IMR-90 (cell line): ENCODE data around the gene PPP1R13B. TPM values are rescaled to one million over a fixed set of nuclear protein-coding genes. Genes with fewer than 3 reads are reported as not detected.

Experiments
- ATAC-seq: fragments of 200-7000 bp; cut with Tn5 transposase; 2 replicates; pipeline ENCODE4 v1.9.1; 2020; ENCODE audit warnings: low read depth, mild to moderate bottlenecking, moderate library complexity
- BruUV-seq: library from RNA; stranded (reverse); fragments of 400-500 nt; replicated peaks from 2 replicates; lab custom pipeline; 2021; lab: Mats Ljungman, UMichigan
- CTCF ChIA-PET: fragments of 300-600 bp; formaldehyde crosslinking; extraction: SDS; loops from one replicate; lab custom pipeline; 2021; ENCODE audit warnings: antibody characterized with exemption; lab: Yijun Ruan, JAX
- POLR2A ChIA-PET: fragments of 300-600 bp; sonication (Branson Sonifier 250); formaldehyde crosslinking; loops from one replicate; lab custom pipeline; 2022; ENCODE audit warnings: antibody characterized with exemption; ENCODE audit not compliant: unreplicated experiment; lab: Charles Lee
- DNase-seq: peaks from one replicate; pipeline ENCODE4 v3.0.0; 2013
- H2AFZ ChIP-seq: replicated peaks from 2 replicates; pipeline ENCODE3; 2013; ENCODE audit warnings: low read length, mild to moderate bottlenecking; ENCODE audit not compliant: poor library complexity
- H2AK5ac ChIP-seq: 2 replicates; pipeline ENCODE4 v1.6.1; 2013; ENCODE audit warnings: low read depth, low read length, inconsistent platforms
- H2AK9ac ChIP-seq: replicated peaks from 2 replicates; pipeline ENCODE3; 2013; ENCODE audit warnings: mild to moderate bottlenecking, low read depth, low read length, moderate library complexity; ENCODE audit not compliant: poor library complexity
- H2BK120ac ChIP-seq: 2 replicates; pipeline ENCODE4 v1.6.1; 2013; ENCODE audit warnings: low read depth, low read length, inconsistent platforms
- H2BK15ac ChIP-seq: 3 replicates; pipeline ENCODE4 v1.6.1; 2013; ENCODE audit warnings: low read depth, low read length, inconsistent platforms
- H2BK20ac ChIP-seq: 2 replicates; pipeline ENCODE4 v1.6.1; 2013; ENCODE audit warnings: low read depth, mild to moderate bottlenecking, inconsistent platforms, low read length, moderate library complexity
- H2BK5ac ChIP-seq: 2 replicates; pipeline ENCODE4 v1.6.1; 2013; ENCODE audit warnings: mild to moderate bottlenecking, low read depth, low read length, inconsistent platforms; ENCODE audit not compliant: poor library complexity, severe bottlenecking
- H3K14ac ChIP-seq: replicated peaks from 2 replicates; pipeline ENCODE4 v1.6.1; 2013; ENCODE audit warnings: low read depth, low read length, inconsistent platforms
- H3K18ac ChIP-seq: 2 replicates; pipeline ENCODE4 v1.6.1; 2013; ENCODE audit warnings: low read depth, low read length, control low read depth
- H3K23ac ChIP-seq: 2 replicates; pipeline ENCODE4 v1.6.1; 2013; ENCODE audit warnings: low read depth, low read length, inconsistent platforms
- H3K27ac ChIP-seq: 2 replicates; pipeline ENCODE4 v1.5.1; 2013; ENCODE audit warnings: mild to moderate bottlenecking, control low read depth, low read length; ENCODE audit not compliant: insufficient read depth
- H3K27me3 ChIP-seq: 2 replicates; pipeline ENCODE4 v1.6.1; 2013; ENCODE audit warnings: low read length; ENCODE audit not compliant: control insufficient read depth, insufficient read depth
- H3K36me3 ChIP-seq: 2 replicates; pipeline ENCODE4 v1.6.1; 2013; ENCODE audit warnings: low read length, mixed read lengths; ENCODE audit not compliant: control insufficient read depth, insufficient read depth
- H3K4ac ChIP-seq: 2 replicates; pipeline ENCODE4 v1.6.1; 2013; ENCODE audit warnings: low read depth, low read length, inconsistent platforms
- H3K4me1 ChIP-seq: 2 replicates; pipeline ENCODE4 v1.6.1; 2013; ENCODE audit warnings: low read length, mixed read lengths; ENCODE audit not compliant: control insufficient read depth, insufficient read depth
- H3K4me2 ChIP-seq: 2 replicates; pipeline ENCODE4 v1.6.1; 2013; ENCODE audit warnings: low read depth, mild to moderate bottlenecking, control low read depth, low read length, moderate library complexity
- H3K4me3 ChIP-seq: 2 replicates; pipeline ENCODE4 v1.5.1; 2013; ENCODE audit warnings: low read depth, mild to moderate bottlenecking, control low read depth, low read length, moderate library complexity; ENCODE audit not compliant: insufficient read depth
- H3K56ac ChIP-seq: 2 replicates; pipeline ENCODE4 v1.6.1; 2013; ENCODE audit warnings: low read length, inconsistent platforms; ENCODE audit not compliant: insufficient read depth; ENCODE audit errors: extremely low read depth
- H3K79me1 ChIP-seq, 2 experiments: 2 replicates each; pipeline ENCODE4 v1.6.1; 2013; ENCODE audit warnings: low read length in 2 of 2, inconsistent platforms in 1 of 2, low read depth in 1 of 2
- H3K9ac ChIP-seq: 2 replicates; pipeline ENCODE4 v1.6.1; 2013; ENCODE audit warnings: low read depth, low read length, control low read depth
- H3K9me1 ChIP-seq: 2 replicates; pipeline ENCODE4 v1.6.1; 2013; ENCODE audit warnings: low read length, inconsistent platforms; ENCODE audit not compliant: insufficient read depth
- H3K9me3 ChIP-seq: 2 replicates; pipeline ENCODE4 v1.6.1; 2013; ENCODE audit warnings: low read length; ENCODE audit not compliant: control insufficient read depth, insufficient read depth
- H4K20me1 ChIP-seq: 2 replicates; pipeline ENCODE4 v1.6.1; 2013; ENCODE audit warnings: low read length, inconsistent platforms; ENCODE audit not compliant: insufficient read depth
- H4K5ac ChIP-seq: 2 replicates; pipeline ENCODE4 v1.6.1; 2013; ENCODE audit warnings: mild to moderate bottlenecking, low read depth, low read length, control low read depth
- H4K8ac ChIP-seq, 2 experiments: 2 replicates each; pipeline ENCODE4 v1.6.1; 2013; ENCODE audit warnings: low read depth in 2 of 2, low read length in 2 of 2, control low read depth in 1 of 2, inconsistent platforms in 1 of 2
- H4K91ac ChIP-seq: 2 replicates; pipeline ENCODE4 v1.6.1; 2013; ENCODE audit warnings: low read depth, low read length, inconsistent platforms; ENCODE audit not compliant: insufficient read depth
- CEBPB ChIP-seq: IDR thresholded peaks from 2 replicates; pipeline ENCODE4 v1.6.1; 2012; ENCODE audit warnings: low read depth, low read length, improper control_type of control experiment
- CHD1 ChIP-seq: IDR thresholded peaks from 2 replicates; pipeline ENCODE4 v1.6.1; 2012; ENCODE audit warnings: low read depth, low read length, improper control_type of control experiment
- MAFK ChIP-seq: IDR thresholded peaks from 2 replicates; pipeline ENCODE4 v1.6.1; 2012; ENCODE audit warnings: low read depth, low read length, improper control_type of control experiment
- MAZ ChIP-seq: IDR thresholded peaks from 2 replicates; pipeline ENCODE4 v1.6.1; 2012; ENCODE audit warnings: low read depth, mild to moderate bottlenecking, low read length, improper control_type of control experiment, moderate library complexity, borderline replicate concordance
- MXI1 ChIP-seq: IDR thresholded peaks from 2 replicates; pipeline ENCODE4 v1.6.1; 2012; ENCODE audit warnings: low read depth, mild to moderate bottlenecking, low read length, moderate library complexity, borderline replicate concordance
- POLR2A ChIP-seq: IDR thresholded peaks from 2 replicates; pipeline ENCODE4 v1.6.1; 2012; ENCODE audit warnings: mild to moderate bottlenecking, low read depth, low read length
- RAD21 ChIP-seq: IDR thresholded peaks from 2 replicates; pipeline ENCODE4 v1.6.1; 2012; ENCODE audit warnings: low read length, improper control_type of control experiment
- RFX5 ChIP-seq: IDR thresholded peaks from 2 replicates; pipeline ENCODE4 v1.8.0; 2012; ENCODE audit warnings: low read depth, mild to moderate bottlenecking, low read length, moderate library complexity
- WGBS, 2 experiments: methylation state at CpG; one replicate each; pipeline versions ENCODE4 v1.1.5 to v1.1.7; 2013; ENCODE audit warnings: missing lambda C conversion rate in 2 of 2; ENCODE audit not compliant: insufficient read length in 1 of 2; ENCODE audit errors: extremely low coverage in 2 of 2; 5-methylcytosine and 5-hydroxymethylcytosine counted together
- dilution Hi-C: fragments of 300-500 bp; cut with HindIII; formaldehyde crosslinking; loops from one replicate; pipeline ENCODE4 v1.14.3; 2018; ENCODE audit warnings: low sequenced_read_pairs; ENCODE audit not compliant: unreplicated experiment
- in situ Hi-C: fragments of 300-500 bp; cut with MboI; formaldehyde crosslinking; loops from 3 replicates; pipeline ENCODE4 v1.14.3; 2019; ENCODE audit warnings: low sequenced_read_pairs, inconsistent platforms, mixed read lengths
- intact Hi-C: fragments of 100-400 bp; cut with micrococcal nuclease; formaldehyde crosslinking; loops from 2 replicates; pipeline ENCODE4 v1.10.0; 2022
- polyA plus RNA-seq, 3 experiments: library from polyadenylated mRNA; depleted of rRNA; stranded (reverse); fragments of >200 nt; gene quantifications; 2 replicates each; pipeline ENCODE4 v1.2.3, GENCODE V29; 2012; ENCODE audit warnings: low replicate concordance in 1 of 3
- total RNA-seq: library from RNA; depleted of rRNA; stranded (reverse); fragments of >200 nt; gene quantifications from 2 replicates; pipeline ENCODE4 v1.2.3, GENCODE V29; 2012
- TF ChIP-seq, protein P1 (sequence below): conservative IDR thresholded peaks from 2 replicates; pipeline ENCODE4 v1.5.1; 2012; ENCODE audit warnings: mild to moderate bottlenecking, low read depth, low read length, improper control_type of control experiment
- TF ChIP-seq, protein P2 (sequence below): fragments of 150-350 bp; IDR thresholded peaks from 2 replicates; pipeline ENCODE4 v1.6.1; 2017; ENCODE audit warnings: mild to moderate bottlenecking, antibody characterized with exemption, low read length, low read depth
- TF ChIP-seq, protein P3 (sequence below): fragments of 150-350 bp; IDR thresholded peaks from 2 replicates; pipeline ENCODE4 v1.6.1; 2016; ENCODE audit warnings: low read depth, mild to moderate bottlenecking, low read length, moderate library complexity, borderline replicate concordance

The PPP1R13B gene
- total and polyA plus RNA-seq, 2 of the 4 experiments (the other 2 are of a cell fraction) = 1.6 to 2.8 TPM

DNA sequence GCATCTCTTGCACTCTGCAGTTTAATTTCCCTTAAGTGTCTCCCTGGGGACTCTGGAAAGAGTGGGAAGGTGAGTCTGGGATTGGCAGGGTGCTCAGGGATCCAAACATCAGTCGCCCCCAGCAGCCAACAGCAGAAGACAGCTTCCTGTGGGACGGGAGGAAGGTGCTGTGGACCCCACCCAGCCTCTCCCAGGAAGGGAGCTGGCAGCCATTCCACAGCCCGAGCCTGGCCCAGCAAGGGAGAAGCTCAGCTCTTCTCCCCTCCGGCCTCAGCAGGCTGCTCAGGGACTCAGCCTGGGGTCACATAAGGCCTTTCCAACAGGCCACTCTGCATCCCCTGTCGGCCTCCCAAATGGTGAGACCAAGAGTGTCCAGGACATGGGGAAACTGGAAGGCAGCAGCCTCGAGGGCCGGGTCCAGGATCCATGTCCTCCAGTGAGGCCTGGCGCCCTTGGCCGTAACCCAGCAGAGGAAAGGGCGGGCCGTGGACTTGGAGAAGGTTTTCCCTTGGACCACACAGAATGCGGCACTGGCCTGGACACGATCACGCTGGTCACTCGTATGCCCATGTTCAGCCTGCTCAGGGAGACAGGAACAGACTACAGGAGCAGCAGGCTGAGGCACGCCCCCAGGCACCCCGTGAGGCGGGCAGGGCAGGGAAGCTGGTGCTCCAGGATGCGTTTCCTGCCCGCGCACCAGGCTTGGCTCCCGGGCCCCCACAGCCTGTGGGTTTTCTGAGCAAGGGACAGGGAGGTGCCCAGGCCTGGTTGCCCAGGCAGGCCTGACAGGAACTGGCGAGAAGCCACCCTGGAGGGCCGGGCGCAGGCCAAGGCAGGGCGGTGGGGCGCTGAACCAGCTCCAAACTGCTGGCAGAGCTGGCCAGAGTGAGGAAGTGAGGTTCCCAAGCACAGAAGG is 135.6 kb downstream of the PPP1R13B start (continued):
- TF ChIP-seq MXI1 (no peak), RAD21 (no peak), POLR2A (no peak)

DNA sequence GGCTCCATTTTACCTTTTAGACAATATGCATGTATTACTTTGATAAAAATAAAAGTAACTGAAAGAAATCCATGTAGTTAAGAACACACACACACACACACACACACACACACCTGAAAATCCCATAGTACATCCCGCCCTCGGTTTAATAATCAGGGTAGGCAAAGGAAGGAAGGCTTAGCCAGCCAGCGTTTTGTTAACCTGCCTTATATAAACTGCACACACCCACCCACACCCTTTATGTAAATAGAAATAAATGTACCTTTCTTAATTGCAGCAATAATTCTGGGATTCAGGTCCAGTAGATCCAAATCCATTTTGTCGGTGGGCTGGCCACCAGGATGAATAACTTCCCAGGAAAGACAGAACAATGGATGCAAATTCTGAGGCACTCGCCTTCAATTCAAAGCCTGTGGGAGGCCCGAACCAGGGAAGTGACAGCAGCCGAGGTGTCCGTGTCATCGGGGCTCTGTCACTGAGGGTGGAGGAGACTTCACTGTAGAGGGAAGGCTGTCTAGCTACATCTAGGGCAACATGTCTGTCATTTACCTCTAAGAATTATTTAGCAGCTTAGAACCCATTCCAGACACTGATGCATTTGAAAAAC is 136.5 kb downstream of the PPP1R13B start:
- no peak overlapping the region for H3K14ac ChIP-seq
- peaks cover 4% of the 10 kb centered on the region; the same call in 1 of the 2 replicates for H3K9me1 ChIP-seq
- CTCF ChIA-PET = no interaction called here
- H3K9ac ChIP-seq = no peak overlapping the region
- WGBS, 2 experiments = 71% methylated on average over 1 of the region's 9 CpGs; no CpG with 5 or more reads in 1 of the 2 experiments
- H3K4me1 ChIP-seq = no peaks in the 10 kb centered on the region
- ATAC-seq = no peak
- no peak overlapping the region for H4K5ac ChIP-seq
- H3K4ac ChIP-seq = no peak overlapping the region
- no peak overlapping the region for H3K27ac ChIP-seq
- peaks cover 9% of the 10 kb centered on the region for H4K20me1 ChIP-seq
- H2BK120ac ChIP-seq = no peak overlapping the region
- H2AK5ac ChIP-seq = no peak overlapping the region
- no peak overlapping the region for H3K56ac ChIP-seq
- H2AFZ ChIP-seq = no peak overlapping the region
- peaks cover 23% of the 10 kb centered on the region for H3K36me3 ChIP-seq
- no peaks in the 10 kb centered on the region for H3K27me3 ChIP-seq
- peaks cover 14 to 59% of the 10 kb centered on the region in 2 experiments; a peak in 3 of 4 replicates for H3K79me1 ChIP-seq
- no peak overlapping the region for H4K8ac ChIP-seq
- BruUV-seq = no TSS peak
- no peak for DNase-seq
- POLR2A ChIA-PET = no interaction called here
- H2AK9ac ChIP-seq = no peak overlapping the region
- H2BK15ac ChIP-seq = no peak overlapping the region
- H3K18ac ChIP-seq = no peak overlapping the region
- no peaks in the 10 kb centered on the region for H3K9me3 ChIP-seq
- in situ Hi-C loops = no loop called here
- intact Hi-C loops = no loop called here
- no peak overlapping the region for H3K23ac ChIP-seq
- no peak overlapping the region for H3K4me3 ChIP-seq
- dilution Hi-C loops = no loop called here
- H3K4me2 ChIP-seq = no peak overlapping the region
- H4K91ac ChIP-seq = no peak overlapping the region
- H2BK20ac ChIP-seq = no peak overlapping the region
- no peak overlapping the region for H2BK5ac ChIP-seq
- TF ChIP-seq MXI1 (no peak), CHD1 (no peak), RFX5 (no peak), MAZ (no peak), CEBPB (no peak), MAFK (no peak)
- TF ChIP-seq, protein P1, sequence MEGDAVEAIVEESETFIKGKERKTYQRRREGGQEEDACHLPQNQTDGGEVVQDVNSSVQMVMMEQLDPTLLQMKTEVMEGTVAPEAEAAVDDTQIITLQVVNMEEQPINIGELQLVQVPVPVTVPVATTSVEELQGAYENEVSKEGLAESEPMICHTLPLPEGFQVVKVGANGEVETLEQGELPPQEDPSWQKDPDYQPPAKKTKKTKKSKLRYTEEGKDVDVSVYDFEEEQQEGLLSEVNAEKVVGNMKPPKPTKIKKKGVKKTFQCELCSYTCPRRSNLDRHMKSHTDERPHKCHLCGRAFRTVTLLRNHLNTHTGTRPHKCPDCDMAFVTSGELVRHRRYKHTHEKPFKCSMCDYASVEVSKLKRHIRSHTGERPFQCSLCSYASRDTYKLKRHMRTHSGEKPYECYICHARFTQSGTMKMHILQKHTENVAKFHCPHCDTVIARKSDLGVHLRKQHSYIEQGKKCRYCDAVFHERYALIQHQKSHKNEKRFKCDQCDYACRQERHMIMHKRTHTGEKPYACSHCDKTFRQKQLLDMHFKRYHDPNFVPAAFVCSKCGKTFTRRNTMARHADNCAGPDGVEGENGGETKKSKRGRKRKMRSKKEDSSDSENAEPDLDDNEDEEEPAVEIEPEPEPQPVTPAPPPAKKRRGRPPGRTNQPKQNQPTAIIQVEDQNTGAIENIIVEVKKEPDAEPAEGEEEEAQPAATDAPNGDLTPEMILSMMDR = no peak
- TF ChIP-seq, protein P2, sequence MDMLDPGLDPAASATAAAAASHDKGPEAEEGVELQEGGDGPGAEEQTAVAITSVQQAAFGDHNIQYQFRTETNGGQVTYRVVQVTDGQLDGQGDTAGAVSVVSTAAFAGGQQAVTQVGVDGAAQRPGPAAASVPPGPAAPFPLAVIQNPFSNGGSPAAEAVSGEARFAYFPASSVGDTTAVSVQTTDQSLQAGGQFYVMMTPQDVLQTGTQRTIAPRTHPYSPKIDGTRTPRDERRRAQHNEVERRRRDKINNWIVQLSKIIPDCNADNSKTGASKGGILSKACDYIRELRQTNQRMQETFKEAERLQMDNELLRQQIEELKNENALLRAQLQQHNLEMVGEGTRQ = no peak
- TF ChIP-seq, protein P3, sequence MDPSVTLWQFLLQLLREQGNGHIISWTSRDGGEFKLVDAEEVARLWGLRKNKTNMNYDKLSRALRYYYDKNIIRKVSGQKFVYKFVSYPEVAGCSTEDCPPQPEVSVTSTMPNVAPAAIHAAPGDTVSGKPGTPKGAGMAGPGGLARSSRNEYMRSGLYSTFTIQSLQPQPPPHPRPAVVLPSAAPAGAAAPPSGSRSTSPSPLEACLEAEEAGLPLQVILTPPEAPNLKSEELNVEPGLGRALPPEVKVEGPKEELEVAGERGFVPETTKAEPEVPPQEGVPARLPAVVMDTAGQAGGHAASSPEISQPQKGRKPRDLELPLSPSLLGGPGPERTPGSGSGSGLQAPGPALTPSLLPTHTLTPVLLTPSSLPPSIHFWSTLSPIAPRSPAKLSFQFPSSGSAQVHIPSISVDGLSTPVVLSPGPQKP = no peak
